Smooth muscle cell (in vitro differentiated cells): Measurements from ENCODE around the gene PRRT1. TPM values are rescaled to one million over a fixed set of nuclear protein-coding genes. Genes with fewer than 3 reads are reported as not detected.

Experiments
- DNase-seq: peaks from one replicate; lab custom pipeline; 2025; ENCODE audit not compliant: unreplicated experiment; lab: John Stamatoyannopoulos, UW
- H2AFZ ChIP-seq: fragments of 200-600 bp; sonication (generic); 2 replicates; pipeline ENCODE4 v1.6.0; 2016; ENCODE audit warnings: antibody characterized with exemption, low read depth, mild to moderate bottlenecking
- H3F3A ChIP-seq: fragments of 200-600 bp; sonication (generic); 2 replicates; pipeline ENCODE4 v1.6.0; 2017; ENCODE audit warnings: antibody characterized with exemption, low read depth
- H3K27ac ChIP-seq: fragments of 200-600 bp; sonication (generic); 2 replicates; pipeline ENCODE4 v1.5.1; 2016; ENCODE audit warnings: low read depth, mild to moderate bottlenecking
- H3K27me3 ChIP-seq: fragments of 200-600 bp; sonication (generic); 2 replicates; pipeline ENCODE4 v1.6.1; 2016; ENCODE audit warnings: low read depth, mild to moderate bottlenecking
- H3K36me3 ChIP-seq: fragments of 200-600 bp; sonication (generic); 2 replicates; pipeline ENCODE4 v1.5.1; 2016; ENCODE audit warnings: low read depth
- H3K4me1 ChIP-seq: fragments of 200-600 bp; sonication (generic); 2 replicates; pipeline ENCODE4 v1.5.1; 2016; ENCODE audit warnings: low read depth
- H3K4me2 ChIP-seq: fragments of 200-600 bp; sonication (generic); 2 replicates; pipeline ENCODE4 v1.6.0; 2016; ENCODE audit warnings: mild to moderate bottlenecking
- H3K4me3 ChIP-seq: fragments of 200-600 bp; sonication (generic); 2 replicates; pipeline ENCODE4 v1.5.1; 2016; ENCODE audit warnings: mild to moderate bottlenecking
- H3K79me2 ChIP-seq: fragments of 200-600 bp; sonication (generic); 2 replicates; pipeline ENCODE4 v1.6.0; 2016; ENCODE audit warnings: low read depth, mild to moderate bottlenecking
- H3K9ac ChIP-seq: fragments of 200-600 bp; sonication (generic); 2 replicates; pipeline ENCODE4 v1.6.0; 2016; ENCODE audit warnings: low read depth
- H3K9me3 ChIP-seq: fragments of 200-600 bp; sonication (generic); replicated peaks from 2 replicates; pipeline ENCODE4 v1.5.1; 2016; ENCODE audit warnings: low read depth
- H4K20me1 ChIP-seq: fragments of 200-600 bp; sonication (generic); 2 replicates; pipeline ENCODE4 v1.6.0; 2016; ENCODE audit warnings: low read depth
- WGBS: methylation state at CpG from one replicate; pipeline ENCODE4 v1.1.7; 2016; ENCODE audit warnings: low lambda C conversion rate; 5-methylcytosine and 5-hydroxymethylcytosine counted together
- polyA plus RNA-seq: library from polyadenylated mRNA; unstranded; fragments of >200 nt; fragmentation: Nextera tagmentation; extraction: Ambion mirVana; gene quantifications from 2 replicates; pipeline ENCODE4 v1.2.1, GENCODE V29; 2016
- total RNA-seq: library from RNA; depleted of rRNA; stranded (reverse); fragments of >200 nt; gene quantifications from 2 replicates; pipeline ENCODE4 v1.2.3, GENCODE V29; 2014
- TF ChIP-seq, protein P1 (sequence below): fragments of 200-600 bp; sonication (generic); IDR thresholded peaks from 2 replicates; pipeline ENCODE4 v1.5.1; 2017; ENCODE audit warnings: borderline replicate concordance, mild to moderate bottlenecking, antibody characterized with exemption; ENCODE audit not compliant: insufficient read depth, poor library complexity, severe bottlenecking

PRRT1 gene
- total and polyA plus RNA-seq, 2 experiments from 2014 or later = 3.3 TPM; not detected in 1

DNA sequence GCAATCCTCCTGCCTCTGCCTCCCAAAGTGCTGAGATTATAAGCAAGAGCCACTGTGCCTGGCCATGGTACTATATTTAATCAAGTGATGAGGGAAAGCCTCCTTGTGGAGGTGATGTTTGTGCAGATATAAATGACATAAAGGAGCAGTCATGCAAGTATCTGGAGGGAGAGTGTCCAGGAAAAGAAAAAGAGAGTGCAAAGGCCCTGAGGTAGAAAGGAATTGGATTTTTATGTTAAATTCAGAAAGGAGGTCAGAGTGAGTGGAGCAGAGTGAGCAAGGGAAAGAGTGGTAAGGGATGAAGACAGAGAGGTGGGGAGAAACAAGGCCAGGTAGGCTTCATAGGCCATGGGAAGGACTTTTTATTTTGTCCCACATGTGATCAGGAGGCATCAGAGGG is 14.3 kb downstream of the PRRT1 start:
- H2AFZ ChIP-seq = no peak overlapping the region
- no peak for DNase-seq

DNA sequence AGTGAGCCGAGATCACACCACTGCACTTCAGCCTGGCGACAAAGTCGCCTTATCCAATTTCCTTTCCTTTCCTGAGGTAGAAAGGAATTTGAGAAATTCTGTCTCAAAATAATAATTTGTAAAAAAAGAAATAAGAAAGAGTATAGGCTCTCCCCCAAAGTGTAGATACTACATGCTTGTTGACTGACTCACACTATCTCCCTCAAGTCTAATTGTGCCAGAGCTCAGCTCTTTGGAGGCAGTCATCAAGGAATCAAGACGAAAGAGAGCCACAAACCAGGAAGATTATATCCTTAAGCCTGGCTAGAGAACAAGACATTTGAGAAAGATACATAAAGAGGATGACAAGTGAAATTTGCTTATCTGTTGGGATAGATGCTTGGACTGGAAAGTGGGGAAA is 18.0 kb downstream of the PRRT1 start:
- Histone ChIP-seq H3K4me3 (no peak overlapping the region), H3K27ac (no peak overlapping the region), H3K9me3 (no peaks in the 10 kb centered on the region), H3K4me2 (no peak overlapping the region), H3K9ac (no peak overlapping the region), H3K27me3 (no peaks in the 10 kb centered on the region), H4K20me1 (no peaks in the 10 kb centered on the region), H3K4me1 (peaks cover 8% of the 10 kb centered on the region), H3F3A (peaks cover 4% of the 10 kb centered on the region), H3K36me3 (no peaks in the 10 kb centered on the region), H3K79me2 (peaks cover 8% of the 10 kb centered on the region), H2AFZ (no peak overlapping the region)
- TF ChIP-seq, protein P1, sequence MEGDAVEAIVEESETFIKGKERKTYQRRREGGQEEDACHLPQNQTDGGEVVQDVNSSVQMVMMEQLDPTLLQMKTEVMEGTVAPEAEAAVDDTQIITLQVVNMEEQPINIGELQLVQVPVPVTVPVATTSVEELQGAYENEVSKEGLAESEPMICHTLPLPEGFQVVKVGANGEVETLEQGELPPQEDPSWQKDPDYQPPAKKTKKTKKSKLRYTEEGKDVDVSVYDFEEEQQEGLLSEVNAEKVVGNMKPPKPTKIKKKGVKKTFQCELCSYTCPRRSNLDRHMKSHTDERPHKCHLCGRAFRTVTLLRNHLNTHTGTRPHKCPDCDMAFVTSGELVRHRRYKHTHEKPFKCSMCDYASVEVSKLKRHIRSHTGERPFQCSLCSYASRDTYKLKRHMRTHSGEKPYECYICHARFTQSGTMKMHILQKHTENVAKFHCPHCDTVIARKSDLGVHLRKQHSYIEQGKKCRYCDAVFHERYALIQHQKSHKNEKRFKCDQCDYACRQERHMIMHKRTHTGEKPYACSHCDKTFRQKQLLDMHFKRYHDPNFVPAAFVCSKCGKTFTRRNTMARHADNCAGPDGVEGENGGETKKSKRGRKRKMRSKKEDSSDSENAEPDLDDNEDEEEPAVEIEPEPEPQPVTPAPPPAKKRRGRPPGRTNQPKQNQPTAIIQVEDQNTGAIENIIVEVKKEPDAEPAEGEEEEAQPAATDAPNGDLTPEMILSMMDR = no peak
- WGBS = 59% methylated on average over 4 of the region's 4 CpGs
- no peak for DNase-seq

More for the DNA sequence above, 14.3 kb downstream of the PRRT1 start:
- Histone ChIP-seq H3K27me3 (no peaks in the 10 kb centered on the region), H3K9me3 (no peaks in the 10 kb centered on the region), H3K4me2 (no peak overlapping the region), H3K9ac (no peak overlapping the region), H3F3A (no peaks in the 10 kb centered on the region), H4K20me1 (no peaks in the 10 kb centered on the region), H3K4me1 (no peaks in the 10 kb centered on the region), H3K36me3 (no peaks in the 10 kb centered on the region), H3K4me3 (no peak overlapping the region), H3K79me2 (no peaks in the 10 kb centered on the region), H3K27ac (no peak overlapping the region)
- TF ChIP-seq, protein P1 = no peak

DNA sequence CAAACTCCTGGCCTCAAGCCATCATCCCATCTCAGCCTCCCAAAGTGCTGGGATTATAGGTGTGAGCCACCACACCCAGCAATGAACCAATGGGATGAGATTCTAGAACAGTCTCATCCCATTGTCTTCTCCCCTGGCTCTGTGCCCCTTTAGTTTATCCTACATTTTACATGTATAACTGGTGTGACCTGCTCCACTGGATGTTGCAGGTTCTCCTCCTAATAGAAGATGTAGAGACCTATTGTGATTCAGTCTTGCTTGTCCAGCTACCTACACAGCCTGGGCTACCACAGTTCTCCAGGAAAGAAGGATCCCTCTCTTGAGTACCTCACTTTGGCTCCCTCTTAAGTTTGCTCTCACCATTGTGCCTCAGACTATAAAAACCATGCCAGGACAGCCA is 19.6 kb downstream of the PRRT1 start:
- Histone ChIP-seq H3K4me2 (no peak overlapping the region), H3K4me3 (no peak overlapping the region), H3K4me1 (peaks cover 15% of the 10 kb centered on the region)

DNA sequence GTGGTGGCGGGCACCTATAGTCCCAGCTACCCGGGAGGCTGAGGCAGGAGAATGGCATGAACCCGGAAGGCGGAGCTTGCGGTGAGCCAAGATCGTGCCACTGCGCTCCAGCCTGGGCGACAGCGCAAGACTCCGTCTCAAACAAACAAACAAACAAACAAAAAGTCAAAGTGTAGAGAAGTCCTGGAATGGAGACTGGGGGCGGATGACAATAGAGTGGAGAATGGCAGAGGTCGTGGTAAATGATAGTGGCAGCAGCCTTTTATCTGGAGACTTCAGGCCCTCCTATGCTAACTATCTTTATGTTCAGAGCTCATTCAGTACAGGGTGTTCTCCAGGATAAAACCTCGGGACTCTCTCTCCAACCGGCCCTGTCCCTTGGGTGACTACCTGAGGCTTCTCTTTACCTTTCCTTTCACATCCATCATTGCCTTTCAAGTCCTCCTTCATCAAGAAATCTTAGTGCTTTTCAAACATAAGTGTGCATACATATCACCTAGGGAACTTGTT is 20.2 kb downstream of the PRRT1 start:
- Histone ChIP-seq H3K79me2 (peaks cover 18% of the 10 kb centered on the region), H3K27ac (no peak overlapping the region)
- WGBS = 94% methylated on average over 14 of the region's 14 CpGs

More for the DNA sequence above, 19.6 kb downstream of the PRRT1 start:
- Histone ChIP-seq H2AFZ (no peak overlapping the region), H3K9ac (no peak overlapping the region), H3K9me3 (no peaks in the 10 kb centered on the region), H3K36me3 (no peaks in the 10 kb centered on the region), H3K27ac (peak overlapping the region; percentile 11), H3K79me2 (peaks cover 12% of the 10 kb centered on the region), H3F3A (peaks cover 4% of the 10 kb centered on the region), H3K27me3 (no peaks in the 10 kb centered on the region), H4K20me1 (no peaks in the 10 kb centered on the region)
- TF ChIP-seq, protein P1 = no peak
- DNase-seq = no peak

More for the DNA sequence above, 20.2 kb downstream of the PRRT1 start:
- no peak overlapping the region for H3K9ac ChIP-seq
- H3K27me3 ChIP-seq = no peaks in the 10 kb centered on the region
- H3K36me3 ChIP-seq = no peaks in the 10 kb centered on the region
- no peak overlapping the region for H3K4me2 ChIP-seq
- TF ChIP-seq, protein P1 = no peak
- no peaks in the 10 kb centered on the region for H3K9me3 ChIP-seq
- H4K20me1 ChIP-seq = no peaks in the 10 kb centered on the region
- peaks cover 21% of the 10 kb centered on the region for H3K4me1 ChIP-seq
- no peak overlapping the region for H3K4me3 ChIP-seq
- H3F3A ChIP-seq = peaks cover 4% of the 10 kb centered on the region
- H2AFZ ChIP-seq = no peak overlapping the region
- no peak for DNase-seq
